Measurements from ENCODE around the gene MAD2L2. TPM values are rescaled to one million over a fixed set of nuclear protein-coding genes. Genes with fewer than 3 reads are reported as not detected.

The MAD2L2 gene
- total and polyA plus RNA-seq, 9 of the 15 experiments (the other 6 are each of a cell fraction or from before 2014, with no cell fraction given): 12.4 to 286 (median 143) TPM

GRCh38 chr1:11729498-11730428, 48.8 kb upstream of the MAD2L2 start (continued):
- TF ChIP-seq STAT6 (CRISPR knock-in tag; IDR thresholded peaks at IDR 0.05) (no peak), JUN (IDR thresholded peaks at IDR 0.05; ENCODE audit: borderline replicate concordance, low read depth, low read length) (no peak), JUN (CRISPR knock-in tag; IDR thresholded peaks at IDR 0.05; ENCODE audit: borderline replicate concordance) (0 out of 2 replicates have a peak, but pooled peaks have one; percentile 51), MECOM (CRISPR knock-in tag; IDR thresholded peaks at IDR 0.05) (peak; percentile 64; the same call in 1 of the 2 replicates), CREB3L1 (IDR thresholded peaks at IDR 0.05; ENCODE audit: borderline replicate concordance, low read depth) (no peak), ARHGAP35 (IDR thresholded peaks at IDR 0.05; ENCODE audit: partially characterized antibody) (peak; percentile 54), ZBTB2 (IDR thresholded peaks at IDR 0.05) (0 out of 2 replicates have a peak, but pooled peaks have one; percentile 37), CTBP1 (IDR thresholded peaks at IDR 0.05; ENCODE audit: borderline replicate concordance) (peak; percentile 48; the same call in 1 of the 2 replicates), NKRF (IDR thresholded peaks at IDR 0.05; ENCODE audit: borderline replicate concordance) (no peak), GTF2B (IDR thresholded peaks at IDR 0.05; ENCODE audit: extremely low read depth, insufficient read length) (no peak), RBBP5 (IDR thresholded peaks at IDR 0.05; ENCODE audit: borderline replicate concordance, insufficient read depth, low read length, poor library complexity, severe bottlenecking) (peak; percentile 73), ZBTB26 (CRISPR knock-in tag; IDR thresholded peaks at IDR 0.05) (peak; percentile 84; the same call in 1 of the 2 replicates), MLX (CRISPR knock-in tag; conservative IDR thresholded peaks at IDR 0.05) (no peak), ZNF778 (CRISPR knock-in tag; IDR thresholded peaks at IDR 0.05) (no peak)
